IMR-90 (cell line): ENCODE data around the gene PRSS22. TPM values are rescaled to one million over a fixed set of nuclear protein-coding genes. Genes with fewer than 3 reads are reported as not detected.

ENCODE experiments used
- ATAC-seq: fragments of 200-7000 bp; cut with Tn5 transposase; 2 replicates; pipeline ENCODE4 v1.9.1; 2020; ENCODE audit warnings: low read depth, mild to moderate bottlenecking, moderate library complexity
- BruUV-seq: library from RNA; stranded (reverse); fragments of 400-500 nt; replicated peaks from 2 replicates; lab custom pipeline; 2021; lab: Mats Ljungman, UMichigan
- CTCF ChIA-PET: fragments of 300-600 bp; formaldehyde crosslinking; extraction: SDS; loops from one replicate; lab custom pipeline; 2021; ENCODE audit warnings: antibody characterized with exemption; lab: Yijun Ruan, JAX
- POLR2A ChIA-PET: fragments of 300-600 bp; sonication (Branson Sonifier 250); formaldehyde crosslinking; loops from one replicate; lab custom pipeline; 2022; ENCODE audit warnings: antibody characterized with exemption; ENCODE audit not compliant: unreplicated experiment; lab: Charles Lee
- DNase-seq: peaks from one replicate; pipeline ENCODE4 v3.0.0; 2013
- H2AFZ ChIP-seq: replicated peaks from 2 replicates; pipeline ENCODE3; 2013; ENCODE audit warnings: low read length, mild to moderate bottlenecking; ENCODE audit not compliant: poor library complexity
- H2AK5ac ChIP-seq: 2 replicates; pipeline ENCODE4 v1.6.1; 2013; ENCODE audit warnings: low read depth, low read length, inconsistent platforms
- H2AK9ac ChIP-seq: replicated peaks from 2 replicates; pipeline ENCODE3; 2013; ENCODE audit warnings: mild to moderate bottlenecking, low read depth, low read length, moderate library complexity; ENCODE audit not compliant: poor library complexity
- H2BK120ac ChIP-seq: 2 replicates; pipeline ENCODE4 v1.6.1; 2013; ENCODE audit warnings: low read depth, low read length, inconsistent platforms
- H2BK15ac ChIP-seq: 3 replicates; pipeline ENCODE4 v1.6.1; 2013; ENCODE audit warnings: low read depth, low read length, inconsistent platforms
- H2BK20ac ChIP-seq: 2 replicates; pipeline ENCODE4 v1.6.1; 2013; ENCODE audit warnings: low read depth, mild to moderate bottlenecking, inconsistent platforms, low read length, moderate library complexity
- H2BK5ac ChIP-seq: 2 replicates; pipeline ENCODE4 v1.6.1; 2013; ENCODE audit warnings: mild to moderate bottlenecking, low read depth, low read length, inconsistent platforms; ENCODE audit not compliant: poor library complexity, severe bottlenecking
- H3K14ac ChIP-seq: replicated peaks from 2 replicates; pipeline ENCODE4 v1.6.1; 2013; ENCODE audit warnings: low read depth, low read length, inconsistent platforms
- H3K18ac ChIP-seq: 2 replicates; pipeline ENCODE4 v1.6.1; 2013; ENCODE audit warnings: low read depth, low read length, control low read depth
- H3K23ac ChIP-seq: 2 replicates; pipeline ENCODE4 v1.6.1; 2013; ENCODE audit warnings: low read depth, low read length, inconsistent platforms
- H3K27ac ChIP-seq: 2 replicates; pipeline ENCODE4 v1.5.1; 2013; ENCODE audit warnings: mild to moderate bottlenecking, control low read depth, low read length; ENCODE audit not compliant: insufficient read depth
- H3K27me3 ChIP-seq: 2 replicates; pipeline ENCODE4 v1.6.1; 2013; ENCODE audit warnings: low read length; ENCODE audit not compliant: control insufficient read depth, insufficient read depth
- H3K36me3 ChIP-seq: 2 replicates; pipeline ENCODE4 v1.6.1; 2013; ENCODE audit warnings: low read length, mixed read lengths; ENCODE audit not compliant: control insufficient read depth, insufficient read depth
- H3K4ac ChIP-seq: 2 replicates; pipeline ENCODE4 v1.6.1; 2013; ENCODE audit warnings: low read depth, low read length, inconsistent platforms
- H3K4me1 ChIP-seq: 2 replicates; pipeline ENCODE4 v1.6.1; 2013; ENCODE audit warnings: low read length, mixed read lengths; ENCODE audit not compliant: control insufficient read depth, insufficient read depth
- H3K4me2 ChIP-seq: 2 replicates; pipeline ENCODE4 v1.6.1; 2013; ENCODE audit warnings: low read depth, mild to moderate bottlenecking, control low read depth, low read length, moderate library complexity
- H3K4me3 ChIP-seq: 2 replicates; pipeline ENCODE4 v1.5.1; 2013; ENCODE audit warnings: low read depth, mild to moderate bottlenecking, control low read depth, low read length, moderate library complexity; ENCODE audit not compliant: insufficient read depth
- H3K56ac ChIP-seq: 2 replicates; pipeline ENCODE4 v1.6.1; 2013; ENCODE audit warnings: low read length, inconsistent platforms; ENCODE audit not compliant: insufficient read depth; ENCODE audit errors: extremely low read depth
- H3K79me1 ChIP-seq, 2 experiments: 2 replicates each; pipeline ENCODE4 v1.6.1; 2013; ENCODE audit warnings: low read length in 2 of 2, inconsistent platforms in 1 of 2, low read depth in 1 of 2
- H3K9ac ChIP-seq: 2 replicates; pipeline ENCODE4 v1.6.1; 2013; ENCODE audit warnings: low read depth, low read length, control low read depth
- H3K9me1 ChIP-seq: 2 replicates; pipeline ENCODE4 v1.6.1; 2013; ENCODE audit warnings: low read length, inconsistent platforms; ENCODE audit not compliant: insufficient read depth
- H3K9me3 ChIP-seq: 2 replicates; pipeline ENCODE4 v1.6.1; 2013; ENCODE audit warnings: low read length; ENCODE audit not compliant: control insufficient read depth, insufficient read depth
- H4K20me1 ChIP-seq: 2 replicates; pipeline ENCODE4 v1.6.1; 2013; ENCODE audit warnings: low read length, inconsistent platforms; ENCODE audit not compliant: insufficient read depth
- H4K5ac ChIP-seq: 2 replicates; pipeline ENCODE4 v1.6.1; 2013; ENCODE audit warnings: mild to moderate bottlenecking, low read depth, low read length, control low read depth
- H4K8ac ChIP-seq, 2 experiments: 2 replicates each; pipeline ENCODE4 v1.6.1; 2013; ENCODE audit warnings: low read depth in 2 of 2, low read length in 2 of 2, control low read depth in 1 of 2, inconsistent platforms in 1 of 2
- H4K91ac ChIP-seq: 2 replicates; pipeline ENCODE4 v1.6.1; 2013; ENCODE audit warnings: low read depth, low read length, inconsistent platforms; ENCODE audit not compliant: insufficient read depth
- BHLHE40 ChIP-seq: fragments of 150-350 bp; IDR thresholded peaks from 2 replicates; pipeline ENCODE4 v1.6.1; 2016; ENCODE audit warnings: mild to moderate bottlenecking, low read depth, low read length
- CEBPB ChIP-seq: IDR thresholded peaks from 2 replicates; pipeline ENCODE4 v1.6.1; 2012; ENCODE audit warnings: low read depth, low read length, improper control_type of control experiment
- CHD1 ChIP-seq: IDR thresholded peaks from 2 replicates; pipeline ENCODE4 v1.6.1; 2012; ENCODE audit warnings: low read depth, low read length, improper control_type of control experiment
- FOS ChIP-seq: fragments of 150-350 bp; IDR thresholded peaks from 2 replicates; pipeline ENCODE4 v1.6.1; 2016; ENCODE audit warnings: low read depth, low read length
- MAZ ChIP-seq: IDR thresholded peaks from 2 replicates; pipeline ENCODE4 v1.6.1; 2012; ENCODE audit warnings: low read depth, mild to moderate bottlenecking, low read length, improper control_type of control experiment, moderate library complexity, borderline replicate concordance
- MXI1 ChIP-seq: IDR thresholded peaks from 2 replicates; pipeline ENCODE4 v1.6.1; 2012; ENCODE audit warnings: low read depth, mild to moderate bottlenecking, low read length, moderate library complexity, borderline replicate concordance
- NFE2L2 ChIP-seq: fragments of 150-350 bp; IDR thresholded peaks from 2 replicates; pipeline ENCODE4 v1.6.1; 2016; ENCODE audit warnings: low read depth, mild to moderate bottlenecking, low read length
- POLR2A ChIP-seq: IDR thresholded peaks from 2 replicates; pipeline ENCODE4 v1.6.1; 2012; ENCODE audit warnings: mild to moderate bottlenecking, low read depth, low read length
- RCOR1 ChIP-seq: IDR thresholded peaks from 2 replicates; pipeline ENCODE4 v1.6.1; 2012; ENCODE audit warnings: mild to moderate bottlenecking, low read length, improper control_type of control experiment; ENCODE audit not compliant: insufficient replicate concordance
- RFX5 ChIP-seq: IDR thresholded peaks from 2 replicates; pipeline ENCODE4 v1.8.0; 2012; ENCODE audit warnings: low read depth, mild to moderate bottlenecking, low read length, moderate library complexity
- SMC3 ChIP-seq: fragments of 150-350 bp; IDR thresholded peaks from 2 replicates; pipeline ENCODE4 v1.6.1; 2016; ENCODE audit warnings: low read depth, mild to moderate bottlenecking, antibody characterized with exemption, low read length, moderate library complexity
- WGBS, 2 experiments: methylation state at CpG; one replicate each; pipeline versions ENCODE4 v1.1.5 to v1.1.7; 2013; ENCODE audit warnings: missing lambda C conversion rate in 2 of 2; ENCODE audit not compliant: insufficient read length in 1 of 2; ENCODE audit errors: extremely low coverage in 2 of 2; 5-methylcytosine and 5-hydroxymethylcytosine counted together
- dilution Hi-C: fragments of 300-500 bp; cut with HindIII; formaldehyde crosslinking; loops from one replicate; pipeline ENCODE4 v1.14.3; 2018; ENCODE audit warnings: low sequenced_read_pairs; ENCODE audit not compliant: unreplicated experiment
- in situ Hi-C: fragments of 300-500 bp; cut with MboI; formaldehyde crosslinking; loops from 3 replicates; pipeline ENCODE4 v1.14.3; 2019; ENCODE audit warnings: low sequenced_read_pairs, inconsistent platforms, mixed read lengths
- intact Hi-C: fragments of 100-400 bp; cut with micrococcal nuclease; formaldehyde crosslinking; loops from 2 replicates; pipeline ENCODE4 v1.10.0; 2022
- polyA plus RNA-seq, 3 experiments: library from polyadenylated mRNA; depleted of rRNA; stranded (reverse); fragments of >200 nt; gene quantifications; 2 replicates each; pipeline ENCODE4 v1.2.3, GENCODE V29; 2012; ENCODE audit warnings: low replicate concordance in 1 of 3
- total RNA-seq: library from RNA; depleted of rRNA; stranded (reverse); fragments of >200 nt; gene quantifications from 2 replicates; pipeline ENCODE4 v1.2.3, GENCODE V29; 2012
- TF ChIP-seq, protein P1 (sequence below): conservative IDR thresholded peaks from 2 replicates; pipeline ENCODE4 v1.5.1; 2012; ENCODE audit warnings: mild to moderate bottlenecking, low read depth, low read length, improper control_type of control experiment
- TF ChIP-seq, protein P2 (sequence below): fragments of 150-350 bp; IDR thresholded peaks from 2 replicates; pipeline ENCODE4 v1.6.1; 2017; ENCODE audit warnings: mild to moderate bottlenecking, antibody characterized with exemption, low read length, low read depth
- TF ChIP-seq, protein P3 (sequence below): fragments of 150-350 bp; IDR thresholded peaks from 2 replicates; pipeline ENCODE4 v1.6.1; 2016; ENCODE audit warnings: low read depth, mild to moderate bottlenecking, low read length, moderate library complexity, borderline replicate concordance

The PRSS22 gene
- total and polyA plus RNA-seq, 2 of the 4 experiments (the other 2 are of a cell fraction) = not detected

DNA sequence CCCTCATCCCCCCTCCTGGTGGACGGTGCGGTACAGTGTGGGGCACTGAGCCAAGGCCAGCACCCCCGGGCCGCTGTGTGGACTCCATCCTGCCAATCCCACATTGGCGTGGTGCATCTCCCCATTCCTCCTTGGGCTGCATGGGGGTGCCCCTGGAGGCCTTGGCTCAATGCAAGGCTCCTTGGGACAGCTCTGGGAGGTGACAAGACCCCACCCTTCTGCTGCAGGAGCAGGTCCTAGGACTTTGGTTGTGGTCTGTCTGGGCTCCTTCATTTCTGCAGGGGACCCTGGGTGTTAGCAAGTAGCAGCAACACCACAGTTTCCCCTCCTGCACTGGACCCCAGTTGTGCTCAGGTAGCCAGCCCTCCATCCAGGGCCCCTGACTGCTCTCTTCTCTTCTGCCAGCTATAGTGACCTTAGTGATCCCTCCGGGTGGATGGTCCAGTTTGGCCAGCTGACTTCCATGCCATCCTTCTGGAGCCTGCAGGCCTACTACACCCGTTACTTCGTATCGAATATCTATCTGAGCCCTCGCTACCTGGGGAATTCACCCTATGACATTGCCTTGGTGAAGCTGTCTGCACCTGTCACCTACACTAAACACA lies 39.6 kb downstream of the PRSS22 start:
- no peak overlapping the region for H2BK15ac ChIP-seq
- no peak overlapping the region for H2AFZ ChIP-seq
- H3K56ac ChIP-seq = no peak overlapping the region
- H3K79me1 ChIP-seq = no peaks in the 10 kb centered on the region
- H3K4me1 ChIP-seq = no peaks in the 10 kb centered on the region
- no peaks in the 10 kb centered on the region for H3K9me1 ChIP-seq
- no peak overlapping the region for H2BK20ac ChIP-seq
- H3K27me3 ChIP-seq = peaks cover 57% of the 10 kb centered on the region
- H3K23ac ChIP-seq = no peak overlapping the region
- 89% methylated on average over 3 of the region's 10 CpGs; no CpG with 5 or more reads in 1 of the 2 experiments for WGBS, 2 experiments
- H3K4me2 ChIP-seq = no peak overlapping the region
- no TSS peak for BruUV-seq
- H2AK5ac ChIP-seq = no peak overlapping the region
- intact Hi-C loops = no loop called here
- no peak overlapping the region for H2BK5ac ChIP-seq
- H4K8ac ChIP-seq = no peak overlapping the region
- POLR2A ChIA-PET = no interaction called here
- no peaks in the 10 kb centered on the region for H3K9me3 ChIP-seq
- H2AK9ac ChIP-seq = no peak overlapping the region
- TF ChIP-seq CHD1 (no peak), NFE2L2 (no peak), RFX5 (no peak), CEBPB (no peak), MAZ (no peak), FOS (no peak), POLR2A (no peak), SMC3 (no peak), RCOR1 (no peak), BHLHE40 (no peak), MXI1 (no peak)
- TF ChIP-seq, protein P1, sequence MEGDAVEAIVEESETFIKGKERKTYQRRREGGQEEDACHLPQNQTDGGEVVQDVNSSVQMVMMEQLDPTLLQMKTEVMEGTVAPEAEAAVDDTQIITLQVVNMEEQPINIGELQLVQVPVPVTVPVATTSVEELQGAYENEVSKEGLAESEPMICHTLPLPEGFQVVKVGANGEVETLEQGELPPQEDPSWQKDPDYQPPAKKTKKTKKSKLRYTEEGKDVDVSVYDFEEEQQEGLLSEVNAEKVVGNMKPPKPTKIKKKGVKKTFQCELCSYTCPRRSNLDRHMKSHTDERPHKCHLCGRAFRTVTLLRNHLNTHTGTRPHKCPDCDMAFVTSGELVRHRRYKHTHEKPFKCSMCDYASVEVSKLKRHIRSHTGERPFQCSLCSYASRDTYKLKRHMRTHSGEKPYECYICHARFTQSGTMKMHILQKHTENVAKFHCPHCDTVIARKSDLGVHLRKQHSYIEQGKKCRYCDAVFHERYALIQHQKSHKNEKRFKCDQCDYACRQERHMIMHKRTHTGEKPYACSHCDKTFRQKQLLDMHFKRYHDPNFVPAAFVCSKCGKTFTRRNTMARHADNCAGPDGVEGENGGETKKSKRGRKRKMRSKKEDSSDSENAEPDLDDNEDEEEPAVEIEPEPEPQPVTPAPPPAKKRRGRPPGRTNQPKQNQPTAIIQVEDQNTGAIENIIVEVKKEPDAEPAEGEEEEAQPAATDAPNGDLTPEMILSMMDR = no peak
- TF ChIP-seq, protein P2, sequence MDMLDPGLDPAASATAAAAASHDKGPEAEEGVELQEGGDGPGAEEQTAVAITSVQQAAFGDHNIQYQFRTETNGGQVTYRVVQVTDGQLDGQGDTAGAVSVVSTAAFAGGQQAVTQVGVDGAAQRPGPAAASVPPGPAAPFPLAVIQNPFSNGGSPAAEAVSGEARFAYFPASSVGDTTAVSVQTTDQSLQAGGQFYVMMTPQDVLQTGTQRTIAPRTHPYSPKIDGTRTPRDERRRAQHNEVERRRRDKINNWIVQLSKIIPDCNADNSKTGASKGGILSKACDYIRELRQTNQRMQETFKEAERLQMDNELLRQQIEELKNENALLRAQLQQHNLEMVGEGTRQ = no peak
- TF ChIP-seq, protein P3, sequence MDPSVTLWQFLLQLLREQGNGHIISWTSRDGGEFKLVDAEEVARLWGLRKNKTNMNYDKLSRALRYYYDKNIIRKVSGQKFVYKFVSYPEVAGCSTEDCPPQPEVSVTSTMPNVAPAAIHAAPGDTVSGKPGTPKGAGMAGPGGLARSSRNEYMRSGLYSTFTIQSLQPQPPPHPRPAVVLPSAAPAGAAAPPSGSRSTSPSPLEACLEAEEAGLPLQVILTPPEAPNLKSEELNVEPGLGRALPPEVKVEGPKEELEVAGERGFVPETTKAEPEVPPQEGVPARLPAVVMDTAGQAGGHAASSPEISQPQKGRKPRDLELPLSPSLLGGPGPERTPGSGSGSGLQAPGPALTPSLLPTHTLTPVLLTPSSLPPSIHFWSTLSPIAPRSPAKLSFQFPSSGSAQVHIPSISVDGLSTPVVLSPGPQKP = no peak
- no peak overlapping the region for H3K4me3 ChIP-seq
- no peak overlapping the region for H3K14ac ChIP-seq
- CTCF ChIA-PET = no interaction called here
- dilution Hi-C loops = no loop called here
- ATAC-seq (no peak), DNase-seq (no peak)
- no peaks in the 10 kb centered on the region for H4K20me1 ChIP-seq
- H3K36me3 ChIP-seq = no peaks in the 10 kb centered on the region
- in situ Hi-C loops = no loop called here
- H3K27ac ChIP-seq = no peak overlapping the region
- H2BK120ac ChIP-seq = no peak overlapping the region
- no peak overlapping the region for H3K9ac ChIP-seq
- no peak overlapping the region for H4K91ac ChIP-seq
- no peak overlapping the region for H3K18ac ChIP-seq
- no peak overlapping the region for H4K5ac ChIP-seq
- H3K4ac ChIP-seq = no peak overlapping the region
